Heart left ventricle (tissue), 13 donors: ENCODE measurements around the gene OXNAD1.

Source experiments
- POLR2A ChIP-seq, 2 donors: fragments of 450-650 bp; IDR thresholded peaks; one replicate each; pipeline ENCODE4 v1.6.1; 2017; ENCODE audit warnings: antibody characterized with exemption in 2 of 2, mild to moderate bottlenecking in 2 of 2, moderate library complexity in 2 of 2
- TF ChIP-seq, protein P1 (sequence below), 12 donors: fragments of 200-600 bp; sonication (generic) in 4 of 12; IDR thresholded peaks; one replicate each; pipeline versions ENCODE4 v1.5.0 to v1.8.0; 2018 to 2022; ENCODE audit warnings: antibody characterized with exemption in 12 of 12, mild to moderate bottlenecking in 5 of 12
- donor health status: ischemic (EF 13 %, LVEDD 7.1; RV severe dilation, severe dysfunction).
- donor health status: DM: no; HTN: yes; CAD: no.
- donor health status: DM: no; HTN: no; CAD: no.
- donor health status: ischemic (EF 25% LVEDD 6.9; RV normal size, moderate dysfunction).
- donor health status: ischemic (EF 25% LVEDD 5.7; RV mildly dilated, moderate dysfunction).
- donor health status: ischemic (EF 35%, LVEDD 5.7; RV mildly dilated, moderate dysfunction).
- donor health status: nonischemic (EF 11% LVEDD 7.7; RV severe dilation, severe dysfunction).
- donor health status: DM: yes; HTN: yes; CAD: no.
- donor health status: PGD.
- donor health status: ischemic (EF 29% LVEDD 5.4; RV normal size, mild dysfunction).
- donor health status: nonischemic (EF 23%, LVEDD 6.1; RV moderate dilation, normal function).

DNA sequence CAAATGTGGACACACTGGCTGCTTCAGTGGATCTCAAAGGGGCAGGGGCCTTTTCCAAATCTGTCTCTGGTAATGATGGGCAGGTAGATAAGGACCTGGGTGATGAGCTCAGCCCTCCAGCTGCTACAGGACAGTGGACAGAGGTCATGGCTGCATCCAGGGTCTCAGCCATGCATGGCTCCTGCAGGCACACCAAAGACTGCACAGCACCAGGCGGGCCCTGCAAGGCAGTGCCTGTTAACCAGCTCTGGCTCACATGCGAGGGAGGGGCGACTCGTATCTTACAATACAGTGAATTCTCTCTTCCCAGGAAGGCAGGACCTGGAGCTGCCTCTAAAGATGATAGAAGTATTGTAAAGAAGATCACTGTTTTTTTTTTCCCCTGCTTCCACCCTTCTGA is 58.7 kb downstream of the OXNAD1 start:
- TF ChIP-seq, protein P1, sequence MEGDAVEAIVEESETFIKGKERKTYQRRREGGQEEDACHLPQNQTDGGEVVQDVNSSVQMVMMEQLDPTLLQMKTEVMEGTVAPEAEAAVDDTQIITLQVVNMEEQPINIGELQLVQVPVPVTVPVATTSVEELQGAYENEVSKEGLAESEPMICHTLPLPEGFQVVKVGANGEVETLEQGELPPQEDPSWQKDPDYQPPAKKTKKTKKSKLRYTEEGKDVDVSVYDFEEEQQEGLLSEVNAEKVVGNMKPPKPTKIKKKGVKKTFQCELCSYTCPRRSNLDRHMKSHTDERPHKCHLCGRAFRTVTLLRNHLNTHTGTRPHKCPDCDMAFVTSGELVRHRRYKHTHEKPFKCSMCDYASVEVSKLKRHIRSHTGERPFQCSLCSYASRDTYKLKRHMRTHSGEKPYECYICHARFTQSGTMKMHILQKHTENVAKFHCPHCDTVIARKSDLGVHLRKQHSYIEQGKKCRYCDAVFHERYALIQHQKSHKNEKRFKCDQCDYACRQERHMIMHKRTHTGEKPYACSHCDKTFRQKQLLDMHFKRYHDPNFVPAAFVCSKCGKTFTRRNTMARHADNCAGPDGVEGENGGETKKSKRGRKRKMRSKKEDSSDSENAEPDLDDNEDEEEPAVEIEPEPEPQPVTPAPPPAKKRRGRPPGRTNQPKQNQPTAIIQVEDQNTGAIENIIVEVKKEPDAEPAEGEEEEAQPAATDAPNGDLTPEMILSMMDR (IDR thresholded peaks at IDR 0.05), result no peak
- no peak for TF ChIP-seq POLR2A (IDR thresholded peaks at IDR 0.05)
